Measurements from ENCODE around the gene TMIGD1. TPM values are rescaled to one million over a fixed set of nuclear protein-coding genes. Genes with fewer than 3 reads are reported as not detected.
A peak's percentile ranks its signal among the peaks of the same experiment; 100 is the strongest.

TMIGD1 gene
- total and polyA plus RNA-seq, 2 of the 13 experiments (the other 11 are each of a cell fraction or from before 2014, with no cell fraction given) = not detected

GRCh38 chr17:30378241-30378824 lies 44.5 kb upstream of the TMIGD1 start (continued):
- TF ChIP-seq TFDP2 (CRISPR knock-in tag; IDR thresholded peaks at IDR 0.05) (peak; percentile 38; the same call in 1 of the 2 replicates), KDM2A (CRISPR knock-in tag; IDR thresholded peaks at IDR 0.05; ENCODE audit: borderline replicate concordance, low read depth) (peak; percentile 45; the same call in 1 of the 2 replicates), ZNF768 (CRISPR knock-in tag; IDR thresholded peaks at IDR 0.05) (peak; percentile 52; the same call in 1 of the 2 replicates), NR1H2 (CRISPR knock-in tag; IDR thresholded peaks at IDR 0.05; ENCODE audit: borderline replicate concordance, low read depth) (0 out of 2 replicates have a peak, but pooled peaks have one; percentile 37), FOXK2 (IDR thresholded peaks at IDR 0.05) (no peak), ZNF337 (CRISPR knock-in tag; IDR thresholded peaks at IDR 0.05; ENCODE audit: borderline replicate concordance, low read depth) (peak; percentile 3; the same call in 1 of the 2 replicates), ZNF552 (CRISPR knock-in tag; IDR thresholded peaks at IDR 0.05; ENCODE audit: borderline replicate concordance) (no peak), SRY (CRISPR knock-in tag; IDR thresholded peaks at IDR 0.05) (peak; percentile 74), TBX2 (CRISPR knock-in tag; IDR thresholded peaks at IDR 0.05; ENCODE audit: borderline replicate concordance) (peak; percentile 29; the same call in 1 of the 2 replicates), EEA1 (CRISPR knock-in tag; IDR thresholded peaks at IDR 0.05; ENCODE audit: borderline replicate concordance) (0 out of 2 replicates have a peak, but pooled peaks have one; percentile 46), ZNF280B (CRISPR knock-in tag; IDR thresholded peaks at IDR 0.05; ENCODE audit: borderline replicate concordance) (0 out of 2 replicates have a peak, but pooled peaks have one; percentile 45), ZNF18 (CRISPR knock-in tag; IDR thresholded peaks at IDR 0.05; ENCODE audit: insufficient replicate concordance) (peak; percentile 58), MEIS2 (CRISPR knock-in tag; IDR thresholded peaks at IDR 0.05) (0 out of 2 replicates have a peak, but pooled peaks have one; percentile 53), ZNF335 (CRISPR knock-in tag; IDR thresholded peaks at IDR 0.05) (0 out of 2 replicates have a peak, but pooled peaks have one; percentile 22), ZNF605 (CRISPR knock-in tag; IDR thresholded peaks at IDR 0.05) (peak; percentile 83), HNF1A (IDR thresholded peaks at IDR 0.05; ENCODE audit: low read depth) (no peak), HNF1A (CRISPR knock-in tag; IDR thresholded peaks at IDR 0.05; ENCODE audit: borderline replicate concordance) (no peak), MAX (IDR thresholded peaks at IDR 0.05) (peak; percentile 93), CBX5 (CRISPR knock-in tag; IDR thresholded peaks at IDR 0.05; ENCODE audit: borderline replicate concordance) (0 out of 2 replicates have a peak, but pooled peaks have one; percentile 21), MXD3 (CRISPR knock-in tag; IDR thresholded peaks at IDR 0.05) (peak; percentile 81)
